PC-9 (cell line): ENCODE measurements around the gene GPER1. TPM values are rescaled to one million over a fixed set of nuclear protein-coding genes. Genes with fewer than 3 reads are reported as not detected.

Source experiments
- BruUV-seq: library from RNA; stranded (reverse); fragments of 400-500 nt; replicated peaks from 2 replicates; lab custom pipeline; 2021; lab: Mats Ljungman, UMichigan
- CTCF ChIA-PET: fragments of 300-600 bp; sonication (Branson Sonifier 250); formaldehyde crosslinking; loops from one replicate; lab custom pipeline; 2022; ENCODE audit warnings: antibody characterized with exemption; lab: Charles Lee
- POLR2A ChIA-PET: fragments of 300-600 bp; sonication (Branson Sonifier 250); formaldehyde crosslinking; loops from one replicate; lab custom pipeline; 2022; ENCODE audit warnings: antibody characterized with exemption; ENCODE audit not compliant: unreplicated experiment; lab: Charles Lee
- DNase-seq, 2 experiments: peaks; one replicate each; pipeline versions ENCODE4 v3.0.0 to v3.0.0-alpha.2; 2015 to 2022; ENCODE audit warnings: mixed read lengths in 1 of 2
- H2AFZ ChIP-seq: fragments of 200-600 bp; sonication (generic); 2 replicates; pipeline ENCODE4 v1.8.1; 2017; ENCODE audit warnings: antibody characterized with exemption
- H3F3A ChIP-seq: fragments of 200-600 bp; sonication (generic); 2 replicates; pipeline ENCODE4 v1.8.1; 2017; ENCODE audit warnings: antibody characterized with exemption, mild to moderate bottlenecking, low read depth; ENCODE audit not compliant: insufficient read depth
- H3K27ac ChIP-seq: fragments of 200-600 bp; sonication (generic); 2 replicates; pipeline ENCODE4 v1.6.1; 2016; ENCODE audit warnings: mixed run types
- H3K27me3 ChIP-seq: fragments of 200-600 bp; sonication (generic); 2 replicates; pipeline ENCODE4 v1.6.1; 2016; ENCODE audit warnings: low read depth, mixed run types; ENCODE audit not compliant: insufficient read depth
- H3K36me3 ChIP-seq: fragments of 200-600 bp; sonication (generic); 2 replicates; pipeline ENCODE4 v1.6.1; 2016; ENCODE audit warnings: low read depth, mixed run types
- H3K4me1 ChIP-seq: fragments of 200-600 bp; sonication (generic); replicated peaks from 2 replicates; pipeline ENCODE4 v1.6.1; 2016; ENCODE audit warnings: mixed run types; ENCODE audit not compliant: insufficient read depth
- H3K4me2 ChIP-seq: fragments of 200-600 bp; sonication (generic); 2 replicates; pipeline ENCODE4 v1.6.1; 2017; ENCODE audit warnings: mixed run types
- H3K4me3 ChIP-seq: fragments of 200-600 bp; sonication (generic); 2 replicates; pipeline ENCODE4 v1.6.1; 2016; ENCODE audit warnings: mixed run types
- H3K79me2 ChIP-seq: fragments of 200-600 bp; sonication (generic); 2 replicates; pipeline ENCODE4 v1.6.1; 2017; ENCODE audit warnings: low read depth, mixed run types
- H3K9me2 ChIP-seq: fragments of 200-600 bp; sonication (generic); 2 replicates; pipeline ENCODE4 v1.8.1; 2017; ENCODE audit warnings: mild to moderate bottlenecking; ENCODE audit not compliant: insufficient read depth
- H3K9me3 ChIP-seq: fragments of 200-600 bp; sonication (generic); 2 replicates; pipeline ENCODE4 v1.8.1; 2016; ENCODE audit warnings: low read depth; ENCODE audit not compliant: insufficient read depth
- H4K20me1 ChIP-seq: fragments of 200-600 bp; sonication (generic); 2 replicates; pipeline ENCODE4 v1.8.1; 2017; ENCODE audit not compliant: insufficient read depth
- EZH2 ChIP-seq: fragments of 200-600 bp; sonication (generic); IDR thresholded peaks from 2 replicates; pipeline ENCODE4 v1.8.0; 2017; ENCODE audit warnings: antibody characterized with exemption, low read depth
- intact Hi-C: fragments of 100-400 bp; cut with micrococcal nuclease; formaldehyde crosslinking; loops from one replicate; pipeline ENCODE4 v1.10.0; 2022; ENCODE audit not compliant: unreplicated experiment
- total RNA-seq: library from RNA; stranded (reverse); gene quantifications from 2 replicates; pipeline ENCODE4 v1.2.3, GENCODE V29; 2021
- TF ChIP-seq, protein P1 (sequence below): fragments of 200-600 bp; sonication (generic); conservative IDR thresholded peaks from 2 replicates; pipeline ENCODE4 v1.6.1; 2017; ENCODE audit warnings: mixed run types, antibody characterized with exemption, mild to moderate bottlenecking, moderate library complexity

Gene GPER1
- total RNA-seq, 1 experiment from 2014 or later = 0.37 TPM

DNA sequence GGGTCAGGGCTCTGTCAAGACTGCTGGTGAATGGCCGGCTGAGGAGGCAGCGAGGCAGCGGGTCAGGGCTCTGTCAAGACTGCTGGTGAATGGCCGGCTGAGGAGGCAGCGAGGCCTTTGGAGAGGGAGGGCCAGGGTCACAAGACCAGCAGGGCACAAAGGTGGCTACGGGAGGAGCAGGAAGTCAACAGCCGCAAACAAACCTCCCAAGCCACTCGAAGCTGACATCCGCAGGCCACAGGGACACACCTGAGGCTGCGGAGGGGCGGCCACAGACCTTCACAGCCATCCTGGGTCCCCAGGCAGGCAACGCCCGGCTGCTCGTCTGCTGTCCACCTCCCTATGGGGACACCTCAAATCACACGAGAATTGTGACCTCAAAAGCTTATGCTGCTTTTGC is 8.9 kb upstream of the GPER1 start:
- no peaks in the 10 kb centered on the region for H3K9me3 ChIP-seq
- no peaks in the 10 kb centered on the region for H3K36me3 ChIP-seq
- no peak overlapping the region for H3K27ac ChIP-seq
- H2AFZ ChIP-seq = no peak overlapping the region
- CTCF ChIA-PET = interaction anchor here (0.7 kb wide), 1 partner anchor 70 kb away, joined by 3 read pairs; no protein-coding TSS in a partner anchor
- peaks cover 32% of the 10 kb centered on the region for H4K20me1 ChIP-seq
- intact Hi-C loops = no loop called here
- no peak overlapping the region for H3K4me3 ChIP-seq
- no peaks in the 10 kb centered on the region for H3K27me3 ChIP-seq
- no peak for TF ChIP-seq EZH2
- TF ChIP-seq, protein P1, sequence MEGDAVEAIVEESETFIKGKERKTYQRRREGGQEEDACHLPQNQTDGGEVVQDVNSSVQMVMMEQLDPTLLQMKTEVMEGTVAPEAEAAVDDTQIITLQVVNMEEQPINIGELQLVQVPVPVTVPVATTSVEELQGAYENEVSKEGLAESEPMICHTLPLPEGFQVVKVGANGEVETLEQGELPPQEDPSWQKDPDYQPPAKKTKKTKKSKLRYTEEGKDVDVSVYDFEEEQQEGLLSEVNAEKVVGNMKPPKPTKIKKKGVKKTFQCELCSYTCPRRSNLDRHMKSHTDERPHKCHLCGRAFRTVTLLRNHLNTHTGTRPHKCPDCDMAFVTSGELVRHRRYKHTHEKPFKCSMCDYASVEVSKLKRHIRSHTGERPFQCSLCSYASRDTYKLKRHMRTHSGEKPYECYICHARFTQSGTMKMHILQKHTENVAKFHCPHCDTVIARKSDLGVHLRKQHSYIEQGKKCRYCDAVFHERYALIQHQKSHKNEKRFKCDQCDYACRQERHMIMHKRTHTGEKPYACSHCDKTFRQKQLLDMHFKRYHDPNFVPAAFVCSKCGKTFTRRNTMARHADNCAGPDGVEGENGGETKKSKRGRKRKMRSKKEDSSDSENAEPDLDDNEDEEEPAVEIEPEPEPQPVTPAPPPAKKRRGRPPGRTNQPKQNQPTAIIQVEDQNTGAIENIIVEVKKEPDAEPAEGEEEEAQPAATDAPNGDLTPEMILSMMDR = no peak
- H3K4me2 ChIP-seq = no peak overlapping the region
- no TSS peak for BruUV-seq
- H3K9me2 ChIP-seq = no peaks in the 10 kb centered on the region
- DNase-seq = no peak
- no peaks in the 10 kb centered on the region for H3K79me2 ChIP-seq
- peaks cover 13% of the 10 kb centered on the region; the same call in 1 of the 2 replicates for H3F3A ChIP-seq
- POLR2A ChIA-PET = no interaction called here
- H3K4me1 ChIP-seq = 0 out of 2 replicates have a peak, but pooled peaks cover 5% of the 10 kb centered on the region

DNA sequence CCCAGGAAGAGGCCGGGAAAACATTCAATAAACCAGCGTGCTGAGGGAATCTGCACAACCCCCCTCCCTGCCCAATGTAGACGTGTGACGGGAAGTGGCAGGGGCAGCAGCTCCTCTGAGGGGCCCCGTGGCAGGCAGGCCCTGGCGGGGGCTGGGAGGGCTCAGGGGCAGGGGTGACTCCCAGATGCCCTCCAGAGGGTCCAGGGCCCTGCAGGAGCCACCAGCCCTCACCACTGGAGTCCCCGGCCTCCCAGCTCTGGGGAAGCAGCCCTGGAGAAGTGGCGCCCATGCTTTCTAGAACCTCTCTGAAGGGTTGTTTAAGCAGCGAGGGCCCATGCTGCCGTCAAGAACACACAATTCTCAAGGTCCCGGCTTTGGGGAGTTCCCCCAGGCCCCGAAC is 8.4 kb upstream of the GPER1 start:
- no peaks in the 10 kb centered on the region for H3K79me2 ChIP-seq
- intact Hi-C loops = no loop called here
- 0 out of 2 replicates have a peak, but pooled peaks cover 5% of the 10 kb centered on the region for H3K4me1 ChIP-seq
- no peak overlapping the region for H3K27ac ChIP-seq
- no peaks in the 10 kb centered on the region for H3K27me3 ChIP-seq
- POLR2A ChIA-PET = no interaction called here
- no peaks in the 10 kb centered on the region for H3K36me3 ChIP-seq
- H3F3A ChIP-seq = peaks cover 13% of the 10 kb centered on the region; the same call in 1 of the 2 replicates
- TF ChIP-seq, protein P1 = no peak
- no peak for TF ChIP-seq EZH2
- peaks cover 34% of the 10 kb centered on the region for H4K20me1 ChIP-seq
- H3K9me2 ChIP-seq = no peaks in the 10 kb centered on the region
- no TSS peak for BruUV-seq
- CTCF ChIA-PET = no interaction called here
- no peaks in the 10 kb centered on the region for H3K9me3 ChIP-seq
- no peak overlapping the region for H3K4me2 ChIP-seq
- no peak overlapping the region for H3K4me3 ChIP-seq
- H2AFZ ChIP-seq = no peak overlapping the region
- no peak for DNase-seq

DNA sequence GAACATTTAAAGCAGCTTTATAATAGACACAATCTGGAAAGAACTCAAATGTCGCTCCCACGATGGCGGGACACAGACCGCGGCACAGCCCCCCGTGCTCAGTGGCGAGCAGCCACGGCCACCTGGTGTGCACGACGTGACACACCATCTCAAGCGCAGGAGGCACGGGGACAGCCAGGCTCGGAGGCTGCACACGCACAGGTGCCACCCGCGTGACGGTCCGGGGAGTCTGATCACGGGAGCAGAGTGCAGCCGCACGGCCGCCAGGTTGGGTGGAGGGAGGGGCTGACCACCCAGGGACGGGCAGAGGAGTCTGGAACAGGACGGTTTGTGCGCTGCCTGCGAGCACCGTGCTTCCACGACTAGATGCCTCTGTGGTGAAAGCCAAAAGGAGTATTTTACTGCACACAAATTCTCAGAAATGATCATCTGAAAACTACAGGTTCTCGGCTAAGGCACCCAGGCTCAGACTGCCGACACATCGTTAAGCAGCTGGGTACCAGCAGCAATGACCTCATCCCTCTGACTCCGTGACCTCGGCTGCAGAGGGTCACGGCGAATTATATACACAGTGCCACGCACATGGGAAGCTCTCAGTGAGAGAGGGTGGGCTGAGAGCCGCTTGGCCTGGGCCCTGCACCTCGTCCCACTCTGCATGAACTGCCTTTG is 7.5 kb upstream of the GPER1 start:
- no peaks in the 10 kb centered on the region for H3K27me3 ChIP-seq
- no peak overlapping the region for H3K27ac ChIP-seq
- H3K9me2 ChIP-seq = no peaks in the 10 kb centered on the region
- no peak overlapping the region for H3K4me3 ChIP-seq
- H3K4me1 ChIP-seq = 0 out of 2 replicates have a peak, but pooled peaks cover under 1% of the 10 kb centered on the region
- BruUV-seq = no TSS peak
- no peaks in the 10 kb centered on the region for H3K36me3 ChIP-seq
- intact Hi-C loops = no loop called here
- TF ChIP-seq, protein P1 = no peak
- TF ChIP-seq EZH2 = no peak
- H2AFZ ChIP-seq = no peak overlapping the region
- no peaks in the 10 kb centered on the region for H3K9me3 ChIP-seq
- H3K79me2 ChIP-seq = no peaks in the 10 kb centered on the region
- peaks cover 9% of the 10 kb centered on the region; the same call in 1 of the 2 replicates for H3F3A ChIP-seq
- H4K20me1 ChIP-seq = peaks cover 42% of the 10 kb centered on the region
- CTCF ChIA-PET = no interaction called here
- POLR2A ChIA-PET = no interaction called here
- no peak for DNase-seq
- H3K4me2 ChIP-seq = no peak overlapping the region
